ENCODE data around the gene SPTBN1.

- TF ChIP-seq TEAD4 (IDR thresholded peaks at IDR 0.05) (no peak), TAF1 (IDR thresholded peaks at IDR 0.05; ENCODE audit: low read depth) (no peak), MAX (IDR thresholded peaks at IDR 0.05) (no peak), REST (IDR thresholded peaks at IDR 0.05; ENCODE audit: low read depth) (no peak), EP300 (IDR thresholded peaks at IDR 0.05; ENCODE audit: borderline replicate concordance) (no peak), YY1 (IDR thresholded peaks at IDR 0.05; ENCODE audit: low read depth) (no peak), ZBTB7A (IDR thresholded peaks at IDR 0.05; ENCODE audit: low read depth) (no peak), EGR1 (IDR thresholded peaks at IDR 0.05) (no peak), CEBPB (IDR thresholded peaks at IDR 0.05) (no peak), FOXM1 (IDR thresholded peaks at IDR 0.05; ENCODE audit: borderline replicate concordance, low read depth) (no peak), RAD21 (IDR thresholded peaks at IDR 0.05; ENCODE audit: low read depth) (no peak), CREB1 (IDR thresholded peaks at IDR 0.05; ENCODE audit: low read depth) (no peak)
These were observed 150.3 kb downstream of the SPTBN1 start for GRCh38 chr2:54606393-54606958.
